ENCODE results near the gene CAPN7. TPM values are rescaled to one million over a fixed set of nuclear protein-coding genes. Genes with fewer than 3 reads are reported as not detected.

Gene CAPN7
- total RNA-seq, 1 experiment from 2014 or later: 25.2 TPM

DNA sequence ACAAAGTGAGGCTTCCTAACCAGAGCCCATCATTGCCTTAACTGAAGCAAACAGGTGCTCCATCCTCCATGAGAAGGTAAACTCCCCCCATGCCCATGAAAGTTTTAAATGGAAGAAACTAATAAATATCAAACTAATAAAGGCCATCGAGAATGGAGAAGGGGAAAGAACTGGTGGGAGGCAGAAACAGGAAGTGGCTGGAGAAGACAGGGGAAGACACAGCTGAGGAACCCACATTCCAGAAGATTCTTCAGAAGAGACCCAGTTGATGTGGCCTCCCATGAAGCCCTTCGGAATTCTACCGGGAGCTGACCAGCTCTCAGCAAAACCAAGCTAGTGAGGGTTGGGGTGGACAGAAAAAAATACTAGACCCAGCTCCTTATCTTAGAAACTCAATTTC is 84.7 kb downstream of the CAPN7 start:
- Histone ChIP-seq H4K91ac (ENCODE audit: insufficient read length, low read depth, low read length) (no peak overlapping the region), H3K27me3 (ENCODE audit: insufficient read depth, low read length) (no peaks in the 10 kb centered on the region), H2BK15ac (ENCODE audit: low read depth, low read length) (no peak overlapping the region), H3K79me2 (ENCODE audit: insufficient read depth, low read length) (no peaks in the 10 kb centered on the region), H2BK5ac (ENCODE audit: insufficient read length, low read length) (no peak overlapping the region), H3K9me3 (ENCODE audit: control insufficient read depth, low read depth, low read length) (no peaks in the 10 kb centered on the region), H3K23me2 (ENCODE audit: insufficient read length, low read depth, low read length, poor library complexity, severe bottlenecking) (no peaks in the 10 kb centered on the region), H4K5ac (ENCODE audit: insufficient read length, low read depth, low read length) (no peak overlapping the region), H2BK12ac (ENCODE audit: insufficient read length, low read depth, low read length) (no peak overlapping the region), H3K23ac (ENCODE audit: insufficient read length, low read depth, low read length) (no peak overlapping the region), H2BK20ac (ENCODE audit: low read depth, low read length, poor library complexity, severe bottlenecking) (no peak overlapping the region), H3K4ac (ENCODE audit: low read depth, low read length) (no peak overlapping the region), H2AFZ (ENCODE audit: low read length) (no peak overlapping the region), H3K18ac (ENCODE audit: insufficient read length, low read depth, low read length) (no peak overlapping the region), H3K4me1 (ENCODE audit: insufficient read depth, low read length) (no peaks in the 10 kb centered on the region; the same call in 1 of the 2 replicates), H4K8ac (replicated peaks; ENCODE audit: insufficient read length, low read depth, low read length) (no peak overlapping the region), H4K20me1 (ENCODE audit: control insufficient read depth, insufficient read depth, insufficient read length) (no peaks in the 10 kb centered on the region), H3K14ac (ENCODE audit: insufficient read depth, low read length) (no peak overlapping the region), H2AK5ac (ENCODE audit: insufficient read length, low read length) (no peak overlapping the region), H2BK120ac (ENCODE audit: low read depth, low read length, poor library complexity, severe bottlenecking) (no peak overlapping the region), H3K27ac (ENCODE audit: insufficient read length, low read depth, low read length) (no peak overlapping the region), H3K79me1 (ENCODE audit: insufficient read depth, low read depth, low read length, poor library complexity, severe bottlenecking) (no peaks in the 10 kb centered on the region), H3K4me2 (ENCODE audit: insufficient read depth, insufficient read length, low read length) (no peak overlapping the region), H3K56ac (ENCODE audit: insufficient read length, low read depth, low read length) (no peak overlapping the region), H3T11ph (ENCODE audit: low read length) (no peak overlapping the region), H3K9ac (ENCODE audit: extremely low read depth, insufficient read length, low read length) (no peak overlapping the region)
- no peak overlapping the region for H3K4me3 Mint-ChIP-seq
- no peak for DNase-seq
- H3K27me3 Mint-ChIP-seq (ENCODE audit: low read depth): no peaks in the 10 kb centered on the region
- H3K27ac Mint-ChIP-seq: no peak overlapping the region
- H3K9me3 Mint-ChIP-seq: no peaks in the 10 kb centered on the region
- H3K36me3 Mint-ChIP-seq (ENCODE audit: insufficient read depth in 1 of 3, low read depth in 3 of 3): no peaks in the 10 kb centered on the region
- TF ChIP-seq, protein P1, sequence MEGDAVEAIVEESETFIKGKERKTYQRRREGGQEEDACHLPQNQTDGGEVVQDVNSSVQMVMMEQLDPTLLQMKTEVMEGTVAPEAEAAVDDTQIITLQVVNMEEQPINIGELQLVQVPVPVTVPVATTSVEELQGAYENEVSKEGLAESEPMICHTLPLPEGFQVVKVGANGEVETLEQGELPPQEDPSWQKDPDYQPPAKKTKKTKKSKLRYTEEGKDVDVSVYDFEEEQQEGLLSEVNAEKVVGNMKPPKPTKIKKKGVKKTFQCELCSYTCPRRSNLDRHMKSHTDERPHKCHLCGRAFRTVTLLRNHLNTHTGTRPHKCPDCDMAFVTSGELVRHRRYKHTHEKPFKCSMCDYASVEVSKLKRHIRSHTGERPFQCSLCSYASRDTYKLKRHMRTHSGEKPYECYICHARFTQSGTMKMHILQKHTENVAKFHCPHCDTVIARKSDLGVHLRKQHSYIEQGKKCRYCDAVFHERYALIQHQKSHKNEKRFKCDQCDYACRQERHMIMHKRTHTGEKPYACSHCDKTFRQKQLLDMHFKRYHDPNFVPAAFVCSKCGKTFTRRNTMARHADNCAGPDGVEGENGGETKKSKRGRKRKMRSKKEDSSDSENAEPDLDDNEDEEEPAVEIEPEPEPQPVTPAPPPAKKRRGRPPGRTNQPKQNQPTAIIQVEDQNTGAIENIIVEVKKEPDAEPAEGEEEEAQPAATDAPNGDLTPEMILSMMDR (conservative IDR thresholded peaks at IDR 0.05): no peak
- H3K4me1 Mint-ChIP-seq: peaks cover 10% of the 10 kb centered on the region in 2 experiments
- no CpG with 5 or more reads among the region's 3 CpGs for WGBS (ENCODE audit: extremely low coverage, insufficient read length, low lambda C conversion rate)
